Gastrocnemius medialis (tissue), 4 donors: Measurements from ENCODE around the gene ADPRS. TPM values are rescaled to one million over a fixed set of nuclear protein-coding genes. Genes with fewer than 3 reads are reported as not detected.

ENCODE experiments used
- ATAC-seq, 2 donors: fragments of 150-250 bp; one replicate each; pipeline ENCODE4 v1.9.1; 2016
- DNase-seq, 2 donors: peaks; one replicate each; pipeline ENCODE4 v3.0.0-alpha.2; 2019
- H3K27ac ChIP-seq, 4 donors: fragments of 200-600 bp; sonication (generic); 1 replicate in 1 of 4; 2 replicates in 3 of 4; pipeline ENCODE4 v1.5.1; 2016 to 2018; ENCODE audit warnings: mild to moderate bottlenecking in 2 of 4, moderate library complexity in 1 of 4
- H3K27me3 ChIP-seq, 3 donors: fragments of 200-600 bp; sonication (generic) in 2 of 3; 1 replicate in 1 of 3; 2 replicates in 2 of 3; pipeline versions ENCODE4 v1.5.1 to v1.6.0; 2016 to 2019; ENCODE audit warnings: mild to moderate bottlenecking in 1 of 3, moderate library complexity in 1 of 3
- H3K36me3 ChIP-seq, 2 donors: fragments of 200-600 bp; sonication (generic) in 1 of 2; one replicate each; pipeline ENCODE4 v1.5.1; 2017 to 2018
- H3K4me1 ChIP-seq, 2 donors: fragments of 200-600 bp; sonication (generic) in 1 of 2; one replicate each; pipeline ENCODE4 v1.5.1; 2016 to 2017; ENCODE audit warnings: mild to moderate bottlenecking in 2 of 2
- H3K4me3 ChIP-seq, 4 donors: fragments of 200-600 bp; sonication (generic) in 3 of 4; 1 replicate in 1 of 4; 2 replicates in 3 of 4; pipeline ENCODE4 v1.5.1; 2016 to 2019; ENCODE audit warnings: mild to moderate bottlenecking in 2 of 4
- H3K9me3 ChIP-seq, 3 donors: fragments of 200-600 bp; sonication (generic) in 2 of 3; 1 replicate in 1 of 3; 2 replicates in 2 of 3; pipeline ENCODE4 v1.5.1; 2016 to 2019
- CTCF ChIP-seq, 5 experiments: fragments of 450-650 bp in 3 of 5; fragments of 200-600 bp in 2 of 5; sonication (generic) in 2 of 5; IDR thresholded peaks in 4 of 5; conservative IDR thresholded peaks in 1 of 5; 1 replicate in 4 of 5; 2 replicates in 1 of 5; pipeline ENCODE4 v1.5.1; 2016 to 2019; ENCODE audit warnings: antibody characterized with exemption in 5 of 5, mild to moderate bottlenecking in 3 of 5, moderate library complexity in 3 of 5
- POLR2A ChIP-seq, 2 donors: fragments of 450-650 bp; IDR thresholded peaks; one replicate each; pipeline ENCODE4 v1.6.1; 2017; ENCODE audit warnings: antibody characterized with exemption in 2 of 2, mild to moderate bottlenecking in 2 of 2, moderate library complexity in 2 of 2
- in situ Hi-C, 4 donors: fragments of 200-750 bp; cut with MboI; loops; one replicate each; pipeline versions ENCODE4 v1.15.0 to v1.8.0; 2017; ENCODE audit warnings: low sequenced_read_pairs in 4 of 4
- intact Hi-C: fragments of 100-400 bp; cut with DNase I; formaldehyde crosslinking; loops from one replicate; pipeline ENCODE4 v1.15.1; 2023; ENCODE audit warnings: low total_unique reads
- total RNA-seq, 4 donors: library from RNA; depleted of rRNA; stranded (reverse); fragments of >200 nt; gene quantifications; one replicate each; pipeline versions ENCODE4 v1.1.0 to v1.2.3, GENCODE V29; 2016

Gene ADPRS
- total RNA-seq, 4 donors from 2014 or later, result 46.7 to 67.3 (median 54.0) TPM

DNA sequence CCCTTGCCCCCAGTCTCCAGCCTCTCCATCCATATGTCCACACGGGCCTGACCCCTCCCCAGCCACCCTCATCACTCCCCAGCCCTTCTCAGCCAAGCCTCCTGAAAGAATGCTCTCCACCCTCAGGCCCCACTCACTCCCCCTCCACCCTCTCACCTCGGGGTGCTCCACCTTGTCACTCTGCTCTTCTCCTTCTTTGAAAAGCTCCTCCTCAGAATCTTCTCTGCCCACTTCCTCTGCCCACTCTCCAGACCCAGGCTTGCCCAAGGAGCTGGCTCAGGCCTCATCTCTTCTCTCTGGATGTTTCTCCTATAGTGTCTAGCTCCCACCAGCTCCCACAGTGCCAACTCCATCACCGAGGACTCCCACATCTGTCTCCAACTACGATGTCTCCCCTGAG, 22.5 kb downstream of the ADPRS start:
- in situ Hi-C loops (no loop called here), intact Hi-C loops (no loop called here)
- DNase-seq, result no peak
- no peak for ATAC-seq
- H3K36me3 ChIP-seq, result no peaks in the 10 kb centered on the region
- no peaks in the 10 kb centered on the region for H3K9me3 ChIP-seq
- no peaks in the 10 kb centered on the region for H3K4me1 ChIP-seq
- TF ChIP-seq POLR2A (IDR thresholded peaks at IDR 0.05) (no peak), CTCF (IDR thresholded peaks at IDR 0.05 in 4 of 5, conservative IDR thresholded peaks at IDR 0.05 in 1 of 5) (no peak)
- H3K4me3 ChIP-seq, result no peak overlapping the region
- H3K27ac ChIP-seq, result no peak overlapping the region
- no peaks in the 10 kb centered on the region for H3K27me3 ChIP-seq

- H3K4me1 ChIP-seq, result no peaks in the 10 kb centered on the region
- H3K4me3 ChIP-seq, result no peak overlapping the region
- TF ChIP-seq POLR2A (IDR thresholded peaks at IDR 0.05) (no peak), CTCF (IDR thresholded peaks at IDR 0.05 in 4 of 5, conservative IDR thresholded peaks at IDR 0.05 in 1 of 5) (no peak)
- in situ Hi-C loops (no loop called here), intact Hi-C loops (no loop called here)
- DNase-seq (no peak), ATAC-seq (no peak)
- H3K27me3 ChIP-seq, result no peaks in the 10 kb centered on the region
- no peaks in the 10 kb centered on the region for H3K9me3 ChIP-seq
- no peak overlapping the region for H3K27ac ChIP-seq
- no peaks in the 10 kb centered on the region for H3K36me3 ChIP-seq
These were observed 24.1 kb downstream of the ADPRS start for GRCh38 chr1:36112823-36113222.

DNA sequence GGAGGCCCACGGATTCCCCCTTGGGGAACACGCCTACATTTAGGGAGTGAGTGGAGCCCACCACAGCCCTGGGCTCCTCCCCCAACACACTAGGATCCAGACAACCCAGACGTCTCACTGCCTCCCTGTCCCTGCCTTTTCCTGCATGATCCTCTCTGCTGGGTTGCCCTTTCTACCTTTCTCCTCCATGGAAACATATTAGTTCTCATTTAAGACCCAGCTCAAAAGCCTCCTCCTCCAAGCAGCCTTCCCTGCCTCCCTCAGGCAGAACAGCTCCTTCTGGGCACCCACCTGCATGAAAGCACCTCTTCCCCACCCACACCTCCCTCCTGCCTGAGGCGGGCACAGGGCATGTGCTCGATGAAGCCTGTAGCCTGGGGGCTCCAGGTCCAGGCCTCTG, 25.7 kb downstream of the ADPRS start:
- in situ Hi-C loops, result no loop called here
- Histone ChIP-seq H3K27me3 (no peaks in the 10 kb centered on the region), H3K4me1 (no peaks in the 10 kb centered on the region), H3K36me3 (no peaks in the 10 kb centered on the region), H3K27ac (no peak overlapping the region), H3K4me3 (no peak overlapping the region), H3K9me3 (no peaks in the 10 kb centered on the region)
- no peak for ATAC-seq
- intact Hi-C loops, result no loop called here
- no peak for TF ChIP-seq POLR2A (IDR thresholded peaks at IDR 0.05)
- no peak for TF ChIP-seq CTCF (IDR thresholded peaks at IDR 0.05 in 4 of 5, conservative IDR thresholded peaks at IDR 0.05 in 1 of 5)
- no peak for DNase-seq

DNA sequence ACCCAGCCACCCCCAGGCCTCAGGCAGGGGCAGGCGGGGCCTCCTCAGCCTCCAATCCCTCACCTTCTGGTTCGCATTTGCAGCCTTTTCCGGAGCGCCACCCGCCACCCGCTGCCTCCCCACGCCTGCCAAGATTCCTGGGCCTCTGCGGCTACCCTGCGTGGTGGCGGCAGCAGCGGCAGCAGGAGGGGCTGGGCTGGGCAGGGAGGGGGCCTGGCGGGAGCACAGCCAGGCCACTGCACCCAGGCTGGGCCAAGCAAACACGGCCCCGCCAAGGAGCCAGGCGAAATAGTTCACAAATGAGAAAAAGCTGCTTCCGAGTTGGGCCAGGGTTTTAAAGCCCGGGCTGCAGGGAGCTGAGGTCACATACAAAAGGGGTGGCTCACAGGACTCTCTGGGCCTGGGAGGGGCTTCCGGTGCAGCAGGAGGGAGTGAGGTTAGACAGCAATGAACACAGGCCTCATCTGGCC, 26.5 kb downstream of the ADPRS start:
- no peaks in the 10 kb centered on the region for H3K36me3 ChIP-seq
- H3K4me1 ChIP-seq, result no peaks in the 10 kb centered on the region
- in situ Hi-C loops, result no loop called here
- H3K27me3 ChIP-seq, result no peaks in the 10 kb centered on the region
- no peak overlapping the region for H3K4me3 ChIP-seq
- ATAC-seq (no peak), DNase-seq (no peak)
- TF ChIP-seq CTCF (IDR thresholded peaks at IDR 0.05 in 4 of 5, conservative IDR thresholded peaks at IDR 0.05 in 1 of 5) (no peak), POLR2A (IDR thresholded peaks at IDR 0.05) (no peak)
- H3K27ac ChIP-seq, result no peak overlapping the region
- H3K9me3 ChIP-seq, result no peaks in the 10 kb centered on the region
- intact Hi-C loops, result no loop called here

GRCh38 chr1:36115931-36116330, 27.2 kb downstream of the ADPRS start:
- intact Hi-C loops, result no loop called here
- H3K27ac ChIP-seq, result no peak overlapping the region
- no peaks in the 10 kb centered on the region for H3K4me1 ChIP-seq
- TF ChIP-seq POLR2A (IDR thresholded peaks at IDR 0.05) (no peak), CTCF (IDR thresholded peaks at IDR 0.05 in 4 of 5, conservative IDR thresholded peaks at IDR 0.05 in 1 of 5) (no peak)
- H3K36me3 ChIP-seq, result no peaks in the 10 kb centered on the region
- no peaks in the 10 kb centered on the region for H3K27me3 ChIP-seq
- no peak overlapping the region for H3K4me3 ChIP-seq
- no peak for DNase-seq
- no peak for ATAC-seq
- in situ Hi-C loops, result no loop called here
- H3K9me3 ChIP-seq, result no peaks in the 10 kb centered on the region
